ENCODE data around the gene SPSB2.

The SPSB2 gene

DNA sequence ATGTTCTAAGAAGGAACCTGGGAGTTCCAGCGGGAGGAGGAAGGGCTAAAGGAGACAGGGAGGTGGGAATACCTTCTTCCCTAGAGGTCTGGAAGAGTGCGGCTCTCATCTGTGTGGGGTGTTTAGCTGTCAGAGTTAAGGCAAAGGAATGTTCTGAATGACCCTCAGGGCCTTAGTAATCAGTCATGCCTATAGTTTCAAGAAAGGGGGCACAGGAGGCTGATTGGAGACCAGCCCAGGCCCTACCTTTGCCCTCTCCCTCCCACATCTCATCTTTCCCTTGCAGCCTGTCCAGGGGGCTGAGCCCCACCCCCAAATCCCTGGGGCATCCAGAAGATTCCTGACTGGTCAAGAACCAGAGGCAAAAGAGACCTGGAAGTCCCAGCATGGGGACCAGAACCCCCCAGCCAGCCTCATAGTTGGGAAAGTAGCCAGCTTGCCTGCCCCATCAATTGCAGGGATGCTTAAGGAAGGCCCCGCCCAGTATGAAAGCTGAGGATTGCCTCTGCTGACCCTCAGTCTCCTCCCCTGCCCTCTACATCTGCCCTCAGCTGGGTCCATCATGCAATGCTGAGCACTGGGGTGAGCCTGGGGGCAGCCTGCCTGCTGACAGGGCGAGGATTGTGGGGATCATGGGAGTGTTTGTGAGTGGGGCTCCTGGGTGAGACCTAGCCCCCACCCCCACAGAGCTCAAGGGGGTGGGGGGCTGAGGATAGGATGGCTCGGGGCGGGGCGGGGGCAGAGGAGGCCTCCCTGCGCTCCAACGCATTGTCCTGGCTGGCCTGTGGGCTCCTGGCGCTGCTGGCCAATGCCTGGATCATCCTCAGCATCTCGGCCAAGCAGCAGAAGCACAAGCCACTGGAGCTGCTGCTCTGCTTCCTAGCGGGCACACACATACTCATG is 49.7 kb downstream of the SPSB2 start:
- FAIRE-seq (peak; percentile 31), DNase-seq (ENCODE audit: insufficient read length, low spot score) (no peak)

DNA sequence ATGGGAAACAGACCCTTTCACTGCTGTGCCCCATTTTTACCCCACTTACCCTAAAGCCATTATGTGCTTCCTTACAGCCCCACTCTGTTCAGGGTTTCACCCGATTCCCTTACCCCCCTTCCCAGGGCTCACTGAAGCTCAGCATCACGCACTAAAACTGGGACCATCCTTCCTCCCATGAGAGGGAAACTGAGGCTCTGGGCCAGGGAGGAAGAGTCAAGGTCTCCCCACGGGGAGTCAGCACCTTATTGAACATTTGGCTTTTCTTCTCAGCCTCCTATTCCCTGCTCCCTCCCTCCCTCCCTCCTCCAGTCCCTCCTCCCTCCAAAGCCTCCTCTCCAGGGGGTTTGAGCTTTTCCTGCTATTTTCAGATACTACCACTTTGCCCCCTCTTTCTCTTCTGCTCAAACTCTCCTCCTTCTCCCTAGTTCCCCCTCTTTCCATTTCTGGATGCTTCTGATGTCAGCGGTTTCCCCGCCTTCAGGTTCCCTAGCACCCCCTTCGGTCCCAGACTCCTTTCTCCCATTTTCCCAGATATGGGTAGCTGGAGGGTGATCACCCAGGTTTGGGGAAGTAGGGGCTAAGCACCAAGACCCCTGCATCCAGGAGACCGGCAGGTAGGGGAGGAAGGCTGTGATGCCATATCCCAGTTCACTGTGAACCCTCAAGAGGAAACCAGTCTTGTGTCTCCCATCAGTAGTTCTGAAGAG is 50.5 kb downstream of the SPSB2 start:
- DNase-seq (ENCODE audit: insufficient read length, low spot score) (no peak), FAIRE-seq (peak; percentile 46)

DNA sequence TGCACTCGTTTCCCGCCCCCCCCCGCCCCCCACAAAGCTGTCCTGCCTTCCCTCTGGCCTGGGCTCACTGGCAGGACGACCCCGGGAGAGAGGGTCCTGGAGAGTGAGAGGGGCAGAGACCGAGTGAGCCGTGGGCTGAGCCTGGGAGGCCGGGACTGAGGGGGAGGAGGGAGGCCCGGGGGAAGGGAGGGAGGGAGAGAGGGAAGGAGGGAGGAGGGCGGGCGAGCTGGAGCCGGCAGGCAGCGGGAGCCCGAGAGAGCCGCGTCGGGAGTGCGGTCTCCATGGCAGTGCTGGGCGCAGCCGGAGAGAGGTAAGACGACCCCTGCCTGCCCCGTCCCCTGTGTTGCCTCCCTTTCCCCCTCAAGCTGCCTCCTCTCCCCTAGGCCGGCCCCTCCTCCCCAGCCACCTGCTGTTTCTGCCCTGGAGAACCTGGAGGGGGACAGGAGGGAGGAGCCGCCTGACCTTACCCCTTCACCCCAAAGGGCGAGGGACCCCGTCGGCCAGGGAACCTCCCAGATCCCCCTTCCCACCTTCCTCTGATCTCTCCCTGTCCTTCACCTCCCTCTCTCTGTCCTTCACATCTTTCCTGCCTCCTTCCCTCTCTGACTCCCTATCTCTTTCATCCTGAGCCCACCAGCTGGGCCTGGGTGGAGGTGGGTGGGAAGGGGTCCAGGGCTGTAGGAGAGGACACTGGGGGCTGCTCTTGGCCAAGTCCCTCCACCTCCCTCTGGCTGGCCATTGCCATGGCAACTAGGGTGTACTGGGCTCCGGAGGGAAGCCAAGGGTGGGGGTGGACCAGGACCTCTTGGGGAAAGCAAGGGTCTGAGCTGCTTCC is 51.3 kb downstream of the SPSB2 start, which contains the start of gene GPR162:
TSS of gene GPR162 (plus strand) at position 231 of the 835 bp plus-strand sequence. CDS start 2,078 bp downstream, outside the sequence.
- peak; percentile 73 for DNase-seq (ENCODE audit: insufficient read length, low spot score)
- FAIRE-seq: no peak

Measured in HTR-8/SVneo (cell line).